Right lobe of liver (tissue), 6 donors: ENCODE data around the gene NR1I3. TPM values are rescaled to one million over a fixed set of nuclear protein-coding genes. Genes with fewer than 3 reads are reported as not detected.
"Not testable (repeated sequence)": the region's sequence is repeated elsewhere in the genome, so short reads cannot be mapped to it uniquely, and the experiment has no call there.

Experiments used
- ATAC-seq, 4 donors: fragments of 200-7000 bp; cut with Tn5 transposase; one replicate each; pipeline ENCODE4 v1.9.1; 2020; ENCODE audit warnings: mild to moderate bottlenecking in 4 of 4, moderate library complexity in 4 of 4
- DNase-seq, 3 donors: peaks; one replicate each; pipeline ENCODE4 v3.0.0-alpha.2; 2020
- H3K27ac ChIP-seq, 3 donors: fragments of 200-600 bp; one replicate each; pipeline ENCODE4 v1.8.0; 2022
- H3K27me3 ChIP-seq, 2 donors: fragments of 200-600 bp; one replicate each; pipeline ENCODE4 v1.8.0; 2022
- H3K36me3 ChIP-seq, 4 donors: fragments of 200-600 bp; sonication (generic) in 1 of 4; one replicate each; pipeline versions ENCODE4 v1.5.1 to v1.8.0; 2017 to 2022; ENCODE audit warnings: control low read depth in 1 of 4
- H3K4me1 ChIP-seq, 4 donors: fragments of 200-600 bp; sonication (generic) in 1 of 4; one replicate each; pipeline versions ENCODE4 v1.5.1 to v1.8.0; 2017 to 2022; ENCODE audit warnings: control low read depth in 1 of 4
- H3K4me3 ChIP-seq, 3 donors: fragments of 200-600 bp; one replicate each; pipeline ENCODE4 v1.8.0; 2022
- H3K9me3 ChIP-seq, 4 donors: fragments of 200-600 bp; sonication (generic) in 1 of 4; one replicate each; pipeline versions ENCODE4 v1.5.1 to v1.8.0; 2017 to 2022; ENCODE audit warnings: control low read depth in 1 of 4
- CTCF ChIP-seq, 4 donors: fragments of 200-600 bp in 3 of 4; fragments of 450-650 bp in 1 of 4; IDR thresholded peaks; one replicate each; pipeline versions ENCODE4 v1.5.1 to v1.8.0; 2016 to 2022; ENCODE audit warnings: antibody characterized with exemption in 4 of 4, mild to moderate bottlenecking in 2 of 4
- POLR2A ChIP-seq: fragments of 450-650 bp; IDR thresholded peaks from one replicate; pipeline ENCODE4 v1.6.1; 2017; ENCODE audit warnings: antibody characterized with exemption, mild to moderate bottlenecking
- WGBS: methylation state at CpG from one replicate; pipeline ENCODE4 v1.1.6; 2018; ENCODE audit warnings: low coverage, low lambda C conversion rate; ENCODE audit not compliant: insufficient coverage; ENCODE audit errors: missing lambda C conversion rate; 5-methylcytosine and 5-hydroxymethylcytosine counted together
- intact Hi-C, 2 donors: fragments of 100-400 bp; cut with DNase I; formaldehyde crosslinking; loops; one replicate each; pipeline versions ENCODE4 v1.11.2 to v1.14.1; 2022
- total RNA-seq, 6 experiments: library from RNA; depleted of rRNA in 2 of 6; stranded (reverse); fragments of >200 nt in 2 of 6; fragmentation: NEBNext Ultra II Directional in 3 of 6; extraction: Animal tissue kit (Norgen Biotek cat#: 25700) in 3 of 6; gene quantifications; one replicate each; pipeline versions ENCODE4 v1.1.0 to v1.2.4, GENCODE V29; 2016 to 2023
- donor health status: DM: no; HTN: yes; CAD: no.
- donor health status: DM: no; HTN: no; CAD: no.
- donor health status: DM: no; HTN: no; CAD: no.
- donor health status: DM: no; HTN: yes; CAD: no.
- donor health status: DM: no; HTN: yes; CAD: no.

NR1I3 gene
- total RNA-seq, 6 experiments from 2014 or later: 24.1 to 169 (median 85.7) TPM

DNA sequence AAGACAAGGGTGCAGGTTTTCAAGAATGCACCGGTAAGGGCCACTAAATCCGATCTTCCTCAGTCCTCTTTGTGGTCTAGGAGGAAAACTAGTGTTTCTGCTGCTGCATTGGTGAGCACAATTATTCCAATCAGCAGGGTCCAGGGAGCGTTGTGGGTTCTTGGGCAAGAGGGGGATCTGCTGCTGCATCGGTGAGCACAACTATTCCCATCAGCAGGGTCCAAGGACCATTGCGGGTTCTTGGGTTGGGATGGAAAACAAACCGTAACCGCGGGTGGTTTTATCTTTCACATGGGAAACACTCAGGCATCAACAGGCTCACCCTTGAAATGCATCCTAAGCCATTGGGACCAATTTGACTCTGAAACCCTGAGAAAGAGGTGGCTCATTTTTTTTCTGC, 13.6 kb upstream of the NR1I3 start:
- Histone ChIP-seq H3K27ac (no peak overlapping the region), H3K4me3 (no peak overlapping the region), H3K27me3 (no peaks in the 10 kb centered on the region), H3K4me1 (peaks cover 0 to 20% (median 0%) of the 10 kb centered on the region in 4 donors), H3K36me3 (no peaks in the 10 kb centered on the region), H3K9me3 (no peaks in the 10 kb centered on the region)
- intact Hi-C loops: no loop called here
- DNase-seq (no peak), ATAC-seq (no peak)
- WGBS: 91% methylated on average over 8 of the region's 8 CpGs
- no peak for TF ChIP-seq POLR2A
- no peak for TF ChIP-seq CTCF (IDR thresholded peaks at IDR 0.05)

GRCh38 chr1:161250829-161251228, 12.8 kb upstream of the NR1I3 start:
- no peak for DNase-seq
- TF ChIP-seq POLR2A (no peak), CTCF (IDR thresholded peaks at IDR 0.05) (no peak)
- intact Hi-C loops: no loop called here
- Histone ChIP-seq H3K9me3 (no peaks in the 10 kb centered on the region), H3K4me3 (no peak overlapping the region), H3K4me1 (peaks cover 0 to 12% (median under 1%) of the 10 kb centered on the region in 4 donors), H3K36me3 (no peaks in the 10 kb centered on the region), H3K27ac (no peak overlapping the region), H3K27me3 (no peaks in the 10 kb centered on the region)
- 86% methylated on average over 4 of the region's 7 CpGs for WGBS
- ATAC-seq: no peak

DNA sequence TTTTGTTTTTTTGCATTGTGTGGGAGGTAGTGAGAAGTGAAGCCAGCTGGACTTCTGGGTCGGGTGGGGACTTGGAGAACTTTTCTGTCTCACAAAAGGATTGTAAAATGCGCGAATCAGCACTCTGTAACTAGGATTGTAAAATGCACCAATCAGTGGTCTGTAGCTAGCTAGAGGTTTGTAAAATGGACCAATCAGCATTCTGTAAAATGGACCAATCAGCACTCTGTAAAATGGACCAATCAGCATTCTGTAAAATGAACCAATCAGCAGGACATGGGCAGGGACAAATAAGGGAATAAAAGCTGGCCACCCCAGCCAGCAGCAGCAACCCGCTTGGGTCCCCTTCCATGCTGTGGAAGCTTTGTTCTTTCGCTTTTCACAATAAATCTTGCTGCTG, 12.1 kb upstream of the NR1I3 start:
- H3K27me3 ChIP-seq, H3K4me1 ChIP-seq, ATAC-seq, intact Hi-C loops, DNase-seq, H3K27ac ChIP-seq, H3K36me3 ChIP-seq, H3K4me3 ChIP-seq, H3K9me3 ChIP-seq: not testable (repeated sequence)
- WGBS: 78% methylated on average over 2 of the region's 5 CpGs

GRCh38 chr1:161244888-161245287, 6.9 kb upstream of the NR1I3 start:
- H3K36me3 ChIP-seq: no peaks in the 10 kb centered on the region
- peaks cover 0 to 12% (median 2%) of the 10 kb centered on the region in 4 donors for H3K4me1 ChIP-seq
- H3K27me3 ChIP-seq: no peaks in the 10 kb centered on the region
- ATAC-seq (peak; percentile 98 to 99 (median 98)), DNase-seq (peak in 1 of 3 donors; percentile 78)
- TF ChIP-seq CTCF (IDR thresholded peaks at IDR 0.05) (no peak), POLR2A (no peak)
- no peaks in the 10 kb centered on the region for H3K9me3 ChIP-seq
- H3K27ac ChIP-seq: peak overlapping the region; percentile 44 to 76 (median 73)
- H3K4me3 ChIP-seq: no peak overlapping the region
- intact Hi-C loops: no loop called here
- 29% methylated on average over 4 of the region's 4 CpGs for WGBS

DNA sequence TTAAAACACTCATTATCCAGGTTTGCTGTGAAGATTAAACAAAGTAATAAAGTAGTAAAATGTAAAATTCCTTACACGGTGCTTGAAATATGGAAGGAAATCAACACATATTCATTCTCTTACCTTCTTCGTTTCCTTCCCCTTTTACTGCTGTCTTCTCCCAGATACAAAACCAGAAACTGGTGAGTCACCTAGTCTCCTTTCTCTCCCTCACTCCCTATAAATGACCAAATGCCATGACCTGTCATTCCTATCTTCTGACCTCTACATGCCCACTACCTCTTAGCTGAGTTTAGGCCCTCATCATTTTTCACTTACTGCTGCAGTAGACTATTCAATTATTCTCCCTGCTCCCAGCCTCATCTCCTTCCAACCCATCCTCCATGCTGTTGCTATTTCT, 4.3 kb upstream of the NR1I3 start:
- intact Hi-C loops: no loop called here
- TF ChIP-seq POLR2A: no peak
- no peak for TF ChIP-seq CTCF (IDR thresholded peaks at IDR 0.05)
- Histone ChIP-seq H3K36me3 (no peaks in the 10 kb centered on the region), H3K27ac (no peak overlapping the region), H3K4me3 (no peak overlapping the region), H3K9me3 (no peaks in the 10 kb centered on the region), H3K27me3 (no peaks in the 10 kb centered on the region), H3K4me1 (peaks cover 0 to 19% (median 2%) of the 10 kb centered on the region in 4 donors)
- WGBS: 63% methylated on average over 2 of the region's 2 CpGs
- ATAC-seq: no peak
- no peak for DNase-seq
